DOHH2 (cell line): ENCODE data around the gene ALDH1A1.

ENCODE experiments used
- CTCF ChIP-seq: fragments of 200-600 bp; sonication (generic); IDR thresholded peaks from one replicate; pipeline ENCODE4 v1.5.1; 2014; ENCODE audit warnings: antibody characterized with exemption, mild to moderate bottlenecking, low read depth, low read length; ENCODE audit not compliant: poor library complexity, severe bottlenecking
- EZH2phosphoT487 ChIP-seq: fragments of 200-600 bp; sonication (generic); IDR thresholded peaks from 2 replicates; pipeline ENCODE4 v1.6.1; 2017; ENCODE audit warnings: borderline replicate concordance, mild to moderate bottlenecking, antibody characterized with exemption, low read length, moderate library complexity, mixed read lengths

GRCh38 chr9:72858089-72858912, 94.6 kb downstream of the ALDH1A1 start:
- TF ChIP-seq CTCF (no peak), EZH2phosphoT487 (no peak)
